ENCODE results near the gene SNCA.

Gene SNCA

GRCh38 chr4:89712827-89713226 is 124.1 kb downstream of the SNCA start:
- H3K4me3 ChIP-seq (ENCODE audit: low read depth, low read length) = no peak overlapping the region

GRCh38 chr4:89712141-89712540 is 124.8 kb downstream of the SNCA start:
- no peak overlapping the region for H3K4me3 ChIP-seq (ENCODE audit: low read depth, low read length)

- H3K4me3 ChIP-seq (ENCODE audit: low read depth, low read length) = no peak overlapping the region
These were observed 128.0 kb downstream of the SNCA start for GRCh38 chr4:89708903-89709421.

GRCh38 chr4:89707467-89707866 is 129.5 kb downstream of the SNCA start:
- H3K4me3 ChIP-seq (ENCODE audit: low read depth, low read length) = no peak overlapping the region

GRCh38 chr4:89704651-89705395 is 132.1 kb downstream of the SNCA start:
- no peak overlapping the region for H3K4me3 ChIP-seq (ENCODE audit: low read depth, low read length)

GRCh38 chr4:89703829-89704590 is 133.0 kb downstream of the SNCA start:
- H3K4me3 ChIP-seq (ENCODE audit: low read depth, low read length) = no peak overlapping the region

GRCh38 chr4:89700766-89701423 is 136.1 kb downstream of the SNCA start:
- H3K4me3 ChIP-seq (ENCODE audit: low read depth, low read length) = no peak overlapping the region

- H3K4me3 ChIP-seq (ENCODE audit: low read depth, low read length) = no peak overlapping the region
These were observed 151.3 kb downstream of the SNCA start for GRCh38 chr4:89685690-89686089.

GRCh38 chr4:89685277-89685676 is 151.7 kb downstream of the SNCA start:
- no peak overlapping the region for H3K4me3 ChIP-seq (ENCODE audit: low read depth, low read length)

- H3K4me3 ChIP-seq (ENCODE audit: low read depth, low read length) = no peak overlapping the region
These were observed 152.4 kb downstream of the SNCA start for GRCh38 chr4:89684536-89684935.

- H3K4me3 ChIP-seq (ENCODE audit: low read depth, low read length) = peak overlapping the region; percentile 61
These were observed 154.2 kb downstream of the SNCA start for GRCh38 chr4:89682808-89683207.

- H3K4me3 ChIP-seq (ENCODE audit: low read depth, low read length) = peak overlapping the region; percentile 61
These were observed 155.3 kb downstream of the SNCA start for GRCh38 chr4:89681671-89682070.

- H3K4me3 ChIP-seq (ENCODE audit: low read depth, low read length) = peak overlapping the region; percentile 61
These were observed 155.7 kb downstream of the SNCA start for GRCh38 chr4:89681219-89681618.

- H3K4me3 ChIP-seq (ENCODE audit: low read depth, low read length) = no peak overlapping the region
These were observed 162.0 kb downstream of the SNCA start for GRCh38 chr4:89674876-89675459.
